ENCODE measurements around the gene NLGN4X. TPM values are rescaled to one million over a fixed set of nuclear protein-coding genes. Genes with fewer than 3 reads are reported as not detected.

The NLGN4X gene
- total RNA-seq (not detected in 2 replicates), polyA plus RNA-seq (0.03 TPM in 2 replicates), polyA minus RNA-seq (not detected in 2 replicates), Bru-seq, nascent RNA (not detected), BruChase-seq, experiment 1, labeled RNA remaining after a 6-hour chase (not detected), BruChase-seq, experiment 2, labeled RNA remaining after a 2-hour chase (not detected)
- polyA plus RNA-seq (2011; cell fraction: cytosol; rRNA removed) = not detected in 2 replicates
- polyA plus RNA-seq (2011; cell fraction: nucleus; rRNA removed) = not detected in 2 replicates
- not detected in 2 replicates for polyA plus RNA-seq (2012)
- not detected for polyA minus RNA-seq (2011; cell fraction: cytosol; rRNA and poly(A)+ RNA removed)
- polyA minus RNA-seq (2011; cell fraction: nucleus; rRNA and poly(A)+ RNA removed) = not detected in 2 replicates
- long read RNA-seq = 0 reads

- Histone ChIP-seq H3K4me3 (replicated peaks in 1 of 3; ENCODE audit: insufficient read depth in 1 of 3, low read depth in 1 of 3, low read length in 3 of 3) (no peak within 1 kb of the TSS), H2AFZ (ENCODE audit: low read depth, low read length) (no peak within 1 kb of the TSS), H3K4me2 (ENCODE audit: insufficient read depth, low read length) (no peak within 1 kb of the TSS), H3K79me2 (ENCODE audit: control insufficient read depth, insufficient read depth, low read length) (no peaks in the 10 kb centered on the region), H3K9me3 (replicated peaks; ENCODE audit: control insufficient read depth, insufficient read depth, low read length) (no peaks in the 10 kb centered on the region), H3K4me1 (ENCODE audit: control insufficient read depth, extremely low read depth, insufficient read depth, low read length) (no peaks in the 10 kb centered on the region), H3K36me3 (ENCODE audit: control insufficient read depth in 2 of 2, extremely low read depth in 1 of 2, insufficient read depth in 2 of 2, low read length in 2 of 2) (no peaks in the 10 kb centered on the region), H3K27ac (ENCODE audit: insufficient read depth, low read depth, low read length) (no peak within 1 kb of the TSS), H3K27me3 (ENCODE audit: control insufficient read depth in 2 of 2, insufficient read depth in 2 of 2, low read length in 2 of 2) (no peaks in the 10 kb centered on the region), H3K9me1 (replicated peaks; ENCODE audit: control insufficient read depth, extremely low read depth, insufficient read depth, low read length) (no peaks in the 10 kb centered on the region), H4K20me1 (replicated peaks; ENCODE audit: control insufficient read depth, extremely low read depth, insufficient read depth, low read length) (no peaks in the 10 kb centered on the region), H3K9ac (replicated peaks; ENCODE audit: extremely low read depth, insufficient read depth, low read length) (no peak within 1 kb of the TSS)
- DNase-seq (ENCODE audit: low read depth, low spot score) = no peak
- dilution Hi-C loops (cut with MboI; ENCODE audit: extremely low pct_ligation_motif_present, low sequenced_read_pairs) (no loop called here), intact Hi-C loops (cut with micrococcal nuclease) (no loop called here)
- ChIA-PET CTCF (no interaction called here), POLR2A (no interaction called here)
- no peak for FAIRE-seq
- no TSS peak for BruUV-seq (replicated peaks)
- TF ChIP-seq EZH2 (IDR thresholded peaks at IDR 0.05; ENCODE audit: borderline replicate concordance, low read depth, low read length, severe bottlenecking) (no peak), POLR2AphosphoS5 (IDR thresholded peaks at IDR 0.05; ENCODE audit: insufficient read depth, low read depth, low read length) (no peak), MYC (IDR thresholded peaks at IDR 0.05; ENCODE audit: low read depth, low read length) (no peak), MAX (IDR thresholded peaks at IDR 0.05; ENCODE audit: insufficient read depth, insufficient read length) (no peak), FOS (IDR thresholded peaks at IDR 0.05; ENCODE audit: borderline replicate concordance, insufficient read depth, low read length) (no peak), CTCF (IDR thresholded peaks at IDR 0.05; ENCODE audit: extremely low read depth in 1 of 2, insufficient read depth in 1 of 2, low read depth in 1 of 2, low read length in 2 of 2) (no peak), GATA2 (IDR thresholded peaks at IDR 0.05; ENCODE audit: insufficient read depth, insufficient read length, low read depth, low read length) (no peak)
Observed at GRCh38 chrX:6228720-6229119, at the start of gene NLGN4X. TSS of gene NLGN4X (minus strand) at chrX:6228867. CDS start at chrX:6151466, 77,401 bp downstream.

Measured in endothelial cell of umbilical vein (primary cell).